A549 (cell line): ENCODE measurements around the gene AWAT2. TPM values are rescaled to one million over a fixed set of nuclear protein-coding genes. Genes with fewer than 3 reads are reported as not detected.
A peak's percentile ranks its signal among the peaks of the same experiment; 100 is the strongest.

Experiments used
- ATAC-seq, 2 experiments: fragments of 200-7000 bp in 1 of 2; fragments of >200 bp in 1 of 2; cut with Nextera tagmentation in 1 of 2; cut with Tn5 transposase in 1 of 2; 3 replicates each; pipeline versions ENCODE4 v1.8.0 to v1.9.1; 2018 to 2020; ENCODE audit warnings: mild to moderate bottlenecking in 1 of 2, moderate library complexity in 1 of 2
- CTCF ChIA-PET: fragments of 300-600 bp; sonication (Branson Sonifier 250); formaldehyde crosslinking; extraction: SDS; loops from one replicate; lab custom pipeline; 2021; ENCODE audit warnings: antibody characterized with exemption, inconsistent platforms; lab: Yijun Ruan, JAX
- POLR2A ChIA-PET: fragments of 350-600 bp; formaldehyde crosslinking; extraction: SDS; loops from one replicate; lab custom pipeline; 2021; ENCODE audit warnings: antibody characterized with exemption, inconsistent platforms; lab: Yijun Ruan, JAX
- DNase-seq, 2 experiments: peaks; one replicate each; pipeline versions ENCODE4 v3.0.0 to v3.0.0-alpha.2; 2011 to 2016; ENCODE audit warnings: low read depth in 1 of 2, low spot score in 1 of 2
- FAIRE-seq: peaks from 2 replicates; lab custom pipeline; 2011; peaks lifted over from hg19 to GRCh38; lab: Jason Lieb, UNC
- H3K27ac ChIP-seq, 2 experiments: fragments of >200 bp; sonication (Bioruptor Twin); formaldehyde crosslinking; 3 replicates each; pipeline ENCODE4 v1.5.1; 2016 to 2017
- H3K4me1 ChIP-seq: fragments of >200 bp; sonication (Bioruptor Twin); formaldehyde crosslinking; 3 replicates; pipeline ENCODE4 v1.6.1; 2016
- H3K4me2 ChIP-seq: fragments of >200 bp; sonication (Bioruptor Twin); formaldehyde crosslinking; 3 replicates; pipeline ENCODE4 v1.6.1; 2016
- H3K4me3 ChIP-seq: fragments of >200 bp; sonication (Bioruptor Twin); formaldehyde crosslinking; 3 replicates; pipeline ENCODE4 v1.5.1; 2016
- H3K9me3 ChIP-seq: fragments of >200 bp; sonication (Bioruptor Twin); formaldehyde crosslinking; 3 replicates; pipeline ENCODE4 v1.6.1; 2016
- BCL3 ChIP-seq: fragments of >200 bp; sonication (Bioruptor Twin); formaldehyde crosslinking; IDR thresholded peaks from 3 replicates; pipeline ENCODE4 v1.6.1; 2016
- CBX2 ChIP-seq: fragments of 200-600 bp; sonication (generic); IDR thresholded peaks from 2 replicates; pipeline ENCODE4 v1.6.1; 2016; ENCODE audit warnings: low read depth, mild to moderate bottlenecking, borderline replicate concordance
- CBX8 ChIP-seq: fragments of 200-600 bp; sonication (generic); IDR thresholded peaks from 2 replicates; pipeline ENCODE4 v1.6.1; 2016
- CEBPB ChIP-seq, 2 experiments: fragments of >200 bp in 1 of 2; sonication (Bioruptor Twin) in 1 of 2; formaldehyde crosslinking in 1 of 2; IDR thresholded peaks; 2 replicates each; pipeline ENCODE4 v1.6.1; 2012 to 2016
- CHD2 ChIP-seq: fragments of 150-350 bp; IDR thresholded peaks from 2 replicates; pipeline ENCODE4 v1.6.1; 2014; ENCODE audit warnings: low read length; ENCODE audit not compliant: partially characterized antibody
- CTCF ChIP-seq: fragments of >200 bp; sonication (Bioruptor Twin); formaldehyde crosslinking; IDR thresholded peaks from 3 replicates; pipeline ENCODE4 v1.5.1; 2016
- EP300 ChIP-seq, 2 experiments: fragments of >200 bp; sonication (Bioruptor Twin); formaldehyde crosslinking; IDR thresholded peaks; 2 replicates in 1 of 2; 3 replicates in 1 of 2; pipeline ENCODE4 v1.6.1; 2016 to 2017
- HDAC2 ChIP-seq: fragments of 200-600 bp; sonication (generic); IDR thresholded peaks from 2 replicates; pipeline ENCODE4 v1.6.1; 2016
- HOXA7 ChIP-seq: fragments of 250-450 bp; sonication (Bioruptor Pico); IDR thresholded peaks from 2 replicates; pipeline ENCODE4 v1.5.0; 2020; ENCODE audit warnings: mild to moderate bottlenecking, moderate library complexity
- JUN ChIP-seq, 2 experiments: fragments of >200 bp; sonication (Bioruptor Twin); formaldehyde crosslinking; IDR thresholded peaks; 2 replicates in 1 of 2; 3 replicates in 1 of 2; pipeline ENCODE4 v1.6.1; 2016 to 2017
- JUNB ChIP-seq: fragments of >200 bp; sonication (Bioruptor Twin); formaldehyde crosslinking; IDR thresholded peaks from 2 replicates; pipeline ENCODE4 v1.6.1; 2016
- MAFK ChIP-seq: fragments of 450-650 bp; IDR thresholded peaks from 2 replicates; pipeline ENCODE4 v1.6.1; 2014; ENCODE audit not compliant: partially characterized antibody
- MAX ChIP-seq: IDR thresholded peaks from 2 replicates; pipeline ENCODE4 v1.6.1; 2012
- NFE2L2 ChIP-seq: fragments of 150-350 bp; conservative IDR thresholded peaks from 2 replicates; pipeline ENCODE4 v1.6.1; 2014; ENCODE audit warnings: low read length
- RAD21 ChIP-seq, 2 experiments: fragments of >200 bp in 1 of 2; sonication (Bioruptor Twin) in 1 of 2; formaldehyde crosslinking in 1 of 2; IDR thresholded peaks in 1 of 2; conservative IDR thresholded peaks in 1 of 2; 2 replicates in 1 of 2; 3 replicates in 1 of 2; pipeline ENCODE4 v1.6.1; 2012 to 2018; ENCODE audit warnings: inconsistent platforms in 1 of 2
- RCOR1 ChIP-seq: fragments of 150-350 bp; IDR thresholded peaks from 2 replicates; pipeline ENCODE4 v1.6.1; 2014; ENCODE audit warnings: antibody characterized with exemption, low read length, low read depth
- SREBF2 ChIP-seq: fragments of 450-650 bp; IDR thresholded peaks from 2 replicates; pipeline ENCODE4 v1.6.1; 2014; ENCODE audit warnings: mild to moderate bottlenecking, moderate library complexity
- TFCP2L1 ChIP-seq: fragments of 250-450 bp; sonication (Bioruptor Pico); IDR thresholded peaks from 2 replicates; pipeline ENCODE4 v1.5.0; 2021; ENCODE audit warnings: mild to moderate bottlenecking
- TP53 ChIP-seq: fragments of 250-450 bp; sonication (Bioruptor Pico); IDR thresholded peaks from 2 replicates; pipeline ENCODE4 v1.5.0; 2021; ENCODE audit warnings: mild to moderate bottlenecking, moderate library complexity
- ZC3H11A ChIP-seq: fragments of 450-650 bp; IDR thresholded peaks from 2 replicates; pipeline ENCODE4 v1.6.1; 2014; ENCODE audit warnings: antibody characterized with exemption, mild to moderate bottlenecking
- ZSCAN20 ChIP-seq: fragments of 250-450 bp; sonication (Bioruptor Pico); IDR thresholded peaks from 2 replicates; pipeline ENCODE4 v1.8.0; 2022; ENCODE audit warnings: mild to moderate bottlenecking, moderate library complexity
- WGBS: methylation state at CpG from one replicate; pipeline ENCODE4 v1.1.6; 2017; ENCODE audit errors: missing lambda C conversion rate; 5-methylcytosine and 5-hydroxymethylcytosine counted together
- polyA plus RNA-seq, 4 experiments: library from polyadenylated mRNA; depleted of rRNA in 3 of 4; stranded (reverse); fragments of >200 nt; fragmentation: RNase III in 1 of 4; extraction: RNeasy Plus Mini Kit Qiagen cat#74134 plus additional on column Dnase treatment in 1 of 4; gene quantifications; 2 replicates in 3 of 4; 3 replicates in 1 of 4; pipeline ENCODE4 v1.2.3, GENCODE V29; 2011 to 2017

AWAT2 gene
- polyA plus RNA-seq, 2 of the 4 experiments (the other 2 are of a cell fraction): not detected

GRCh38 chrX:70043685-70044084 lies 6.1 kb downstream of the AWAT2 start (continued):
- TF ChIP-seq CTCF (no peak), SREBF2 (no peak), CBX2 (no peak), EP300 (IDR thresholded peaks at IDR 0.05) (no peak), ZSCAN20 (CRISPR knock-in tag) (no peak)

GRCh38 chrX:70042399-70043371 lies 7.1 kb downstream of the AWAT2 start:
- H3K4me2 ChIP-seq: no peak overlapping the region
- no peaks in the 10 kb centered on the region for H3K9me3 ChIP-seq
- ChIA-PET POLR2A (no interaction called here), CTCF (interaction anchor here (6.4 kb wide), 1 partner anchor 11 kb away, joined by 49 read pairs; no protein-coding TSS in a partner anchor)
- no peak for FAIRE-seq
- no peak for TF ChIP-seq TFCP2L1 (CRISPR knock-in tag)
- TF ChIP-seq MAFK: peak; percentile 56
- H3K4me3 ChIP-seq: no peak overlapping the region
- ATAC-seq: peak in 1 of 2 experiments; percentile 69; a peak in 3 of 6 replicates
- WGBS: 80% methylated on average over 10 of the region's 11 CpGs
- H3K4me1 ChIP-seq: peaks cover 7% of the 10 kb centered on the region; the same call in 1 of the 3 replicates
- DNase-seq: peak in 1 of 2 experiments; percentile 30
- no peak overlapping the region for H3K27ac ChIP-seq

- ATAC-seq: no peak
- 82% methylated on average over 4 of the region's 6 CpGs for WGBS
- H3K4me1 ChIP-seq: peaks cover 2% of the 10 kb centered on the region; the same call in 1 of the 3 replicates
- DNase-seq: no peak
- CTCF ChIA-PET: interaction anchor here (6.4 kb wide), 1 partner anchor 11 kb away, joined by 49 read pairs; no protein-coding TSS in a partner anchor
- no peak overlapping the region for H3K4me3 ChIP-seq
- H3K9me3 ChIP-seq: no peaks in the 10 kb centered on the region
- TF ChIP-seq MAX: no peak
- TF ChIP-seq JUNB: no peak
- no peak for TF ChIP-seq RCOR1
- TF ChIP-seq NFE2L2: no peak
- no peak for TF ChIP-seq RAD21 (conservative IDR thresholded peaks at IDR 0.05 in 1 of 2, IDR thresholded peaks at IDR 0.05 in 1 of 2)
- TF ChIP-seq CEBPB (IDR thresholded peaks at IDR 0.05): no peak
- POLR2A ChIA-PET: no interaction called here
- H3K4me2 ChIP-seq: no peak overlapping the region
- FAIRE-seq: no peak
- no peak overlapping the region for H3K27ac ChIP-seq
Observed at GRCh38 chrX:70041993-70042392, 7.7 kb downstream of the AWAT2 start.

- Histone ChIP-seq H3K9me3 (no peaks in the 10 kb centered on the region), H3K4me1 (no peaks in the 10 kb centered on the region), H3K4me3 (no peak overlapping the region), H3K27ac (no peak overlapping the region), H3K4me2 (no peak overlapping the region)
- no peak for DNase-seq
- no peak for TF ChIP-seq SREBF2
- TF ChIP-seq TFCP2L1 (CRISPR knock-in tag): no peak
- no peak for TF ChIP-seq HDAC2
- no peak for TF ChIP-seq ZC3H11A
- TF ChIP-seq HOXA7 (CRISPR knock-in tag): no peak
- TF ChIP-seq EP300 (IDR thresholded peaks at IDR 0.05): no peak
- TF ChIP-seq RAD21 (conservative IDR thresholded peaks at IDR 0.05 in 1 of 2, IDR thresholded peaks at IDR 0.05 in 1 of 2): no peak
- TF ChIP-seq CBX8: no peak
- TF ChIP-seq JUN (IDR thresholded peaks at IDR 0.05): no peak
- TF ChIP-seq BCL3: no peak
- TF ChIP-seq MAFK: no peak
- TF ChIP-seq CHD2: no peak
- no peak for TF ChIP-seq TP53 (CRISPR knock-in tag)
- POLR2A ChIA-PET: no interaction called here
- CTCF ChIA-PET: interaction anchor here (2.5 to 6.4 kb wide), 2 partner anchors 8 to 57 kb away, joined by 12 to 49 read pairs; no protein-coding TSS in a partner anchor
- no peak for ATAC-seq
- WGBS: 60% methylated on average over 2 of the region's 2 CpGs
- no peak for FAIRE-seq
Observed at GRCh38 chrX:70039758-70040157, 10.0 kb downstream of the AWAT2 start.
